ENCODE measurements around the gene CNOT6.

Gene CNOT6

GRCh38 chr5:180592176-180592575, 98.0 kb downstream of the CNOT6 start:
- TF ChIP-seq ZNF274 (IDR thresholded peaks at IDR 0.05; ENCODE audit: low read depth, low read length) = no peak
- TF ChIP-seq SUZ12 (IDR thresholded peaks at IDR 0.05; ENCODE audit: extremely low read depth, insufficient read depth, insufficient read length) = no peak
- Histone ChIP-seq H3K4me1 (ENCODE audit: insufficient read depth, insufficient read length) (no peaks in the 10 kb centered on the region), H3K9me3 (ENCODE audit: insufficient read depth, low read length) (no peaks in the 10 kb centered on the region), H3K4me3 (ENCODE audit: insufficient read length, low read depth) (no peak overlapping the region), H3K27me3 (ENCODE audit: insufficient read depth, insufficient read length) (peaks cover 51% of the 10 kb centered on the region), H3K9ac (ENCODE audit: insufficient read length, low read depth) (no peak overlapping the region), H3K36me3 (ENCODE audit: insufficient read depth, insufficient read length, low read length) (no peaks in the 10 kb centered on the region)
- no peak for DNase-seq (ENCODE audit: low read depth, low spot score)

- Histone ChIP-seq H3K4me3 (ENCODE audit: insufficient read length, low read depth) (no peak overlapping the region), H3K27me3 (ENCODE audit: insufficient read depth, insufficient read length) (peaks cover 43% of the 10 kb centered on the region), H3K36me3 (ENCODE audit: insufficient read depth, insufficient read length, low read length) (no peaks in the 10 kb centered on the region), H3K9ac (ENCODE audit: insufficient read length, low read depth) (no peak overlapping the region), H3K4me1 (ENCODE audit: insufficient read depth, insufficient read length) (no peaks in the 10 kb centered on the region), H3K9me3 (ENCODE audit: insufficient read depth, low read length) (no peaks in the 10 kb centered on the region)
- TF ChIP-seq YY1 (IDR thresholded peaks at IDR 0.05; ENCODE audit: insufficient read depth, insufficient read length) (no peak), ZNF274 (IDR thresholded peaks at IDR 0.05; ENCODE audit: low read depth, low read length) (no peak), SUZ12 (IDR thresholded peaks at IDR 0.05; ENCODE audit: extremely low read depth, insufficient read depth, insufficient read length) (no peak)
- no peak for DNase-seq (ENCODE audit: low read depth, low spot score)
These were observed 99.4 kb downstream of the CNOT6 start for GRCh38 chr5:180593446-180594206.

GRCh38 chr5:180594311-180595045, 100.3 kb downstream of the CNOT6 start:
- H3K4me3 ChIP-seq (ENCODE audit: insufficient read length, low read depth) = no peak overlapping the region
- TF ChIP-seq YY1 (IDR thresholded peaks at IDR 0.05; ENCODE audit: insufficient read depth, insufficient read length) (no peak), ZNF274 (IDR thresholded peaks at IDR 0.05; ENCODE audit: low read depth, low read length) (no peak), SUZ12 (IDR thresholded peaks at IDR 0.05; ENCODE audit: extremely low read depth, insufficient read depth, insufficient read length) (no peak)
- no peak overlapping the region for H3K9ac ChIP-seq (ENCODE audit: insufficient read length, low read depth)

GRCh38 chr5:180595046-180595379, 100.8 kb downstream of the CNOT6 start:
- Histone ChIP-seq H3K9ac (ENCODE audit: insufficient read length, low read depth) (no peak overlapping the region), H3K4me1 (ENCODE audit: insufficient read depth, insufficient read length) (no peaks in the 10 kb centered on the region), H3K9me3 (ENCODE audit: insufficient read depth, low read length) (no peaks in the 10 kb centered on the region), H3K4me3 (ENCODE audit: insufficient read length, low read depth) (no peak overlapping the region), H3K27me3 (ENCODE audit: insufficient read depth, insufficient read length) (peaks cover 29% of the 10 kb centered on the region), H3K36me3 (ENCODE audit: insufficient read depth, insufficient read length, low read length) (no peaks in the 10 kb centered on the region)
- DNase-seq (ENCODE audit: low read depth, low spot score) = no peak
- TF ChIP-seq ZNF274 (IDR thresholded peaks at IDR 0.05; ENCODE audit: low read depth, low read length) (no peak), YY1 (IDR thresholded peaks at IDR 0.05; ENCODE audit: insufficient read depth, insufficient read length) (no peak), SUZ12 (IDR thresholded peaks at IDR 0.05; ENCODE audit: extremely low read depth, insufficient read depth, insufficient read length) (no peak)

More at GRCh38 chr5:180594311-180595045, 100.3 kb downstream of the CNOT6 start:
- H3K36me3 ChIP-seq (ENCODE audit: insufficient read depth, insufficient read length, low read length) = no peaks in the 10 kb centered on the region
- H3K9me3 ChIP-seq (ENCODE audit: insufficient read depth, low read length) = no peaks in the 10 kb centered on the region
- H3K27me3 ChIP-seq (ENCODE audit: insufficient read depth, insufficient read length) = peaks cover 34% of the 10 kb centered on the region
- no peaks in the 10 kb centered on the region for H3K4me1 ChIP-seq (ENCODE audit: insufficient read depth, insufficient read length)
- no peak for DNase-seq (ENCODE audit: low read depth, low spot score)

- Histone ChIP-seq H3K36me3 (ENCODE audit: insufficient read depth, insufficient read length, low read length) (no peaks in the 10 kb centered on the region), H3K9me3 (ENCODE audit: insufficient read depth, low read length) (no peaks in the 10 kb centered on the region), H3K4me1 (ENCODE audit: insufficient read depth, insufficient read length) (no peaks in the 10 kb centered on the region), H3K4me3 (ENCODE audit: insufficient read length, low read depth) (no peak overlapping the region), H3K9ac (ENCODE audit: insufficient read length, low read depth) (no peak overlapping the region), H3K27me3 (ENCODE audit: insufficient read depth, insufficient read length) (peaks cover 24% of the 10 kb centered on the region)
- DNase-seq (ENCODE audit: low read depth, low spot score) = no peak
- no peak for TF ChIP-seq ZNF274 (IDR thresholded peaks at IDR 0.05; ENCODE audit: low read depth, low read length)
- no peak for TF ChIP-seq YY1 (IDR thresholded peaks at IDR 0.05; ENCODE audit: insufficient read depth, insufficient read length)
- TF ChIP-seq SUZ12 (IDR thresholded peaks at IDR 0.05; ENCODE audit: extremely low read depth, insufficient read depth, insufficient read length) = no peak
These were observed 101.4 kb downstream of the CNOT6 start for GRCh38 chr5:180595381-180596114.

GRCh38 chr5:180596115-180596667, 102.0 kb downstream of the CNOT6 start:
- H3K9ac ChIP-seq (ENCODE audit: insufficient read length, low read depth) = no peak overlapping the region
- no peaks in the 10 kb centered on the region for H3K9me3 ChIP-seq (ENCODE audit: insufficient read depth, low read length)
- no peaks in the 10 kb centered on the region for H3K36me3 ChIP-seq (ENCODE audit: insufficient read depth, insufficient read length, low read length)
- no peak overlapping the region for H3K4me3 ChIP-seq (ENCODE audit: insufficient read length, low read depth)
- DNase-seq (ENCODE audit: low read depth, low spot score) = no peak
- no peaks in the 10 kb centered on the region for H3K4me1 ChIP-seq (ENCODE audit: insufficient read depth, insufficient read length)
- peaks cover 17% of the 10 kb centered on the region for H3K27me3 ChIP-seq (ENCODE audit: insufficient read depth, insufficient read length)
- no peak for TF ChIP-seq ZNF274 (IDR thresholded peaks at IDR 0.05; ENCODE audit: low read depth, low read length)
- TF ChIP-seq YY1 (IDR thresholded peaks at IDR 0.05; ENCODE audit: insufficient read depth, insufficient read length) = no peak
- no peak for TF ChIP-seq SUZ12 (IDR thresholded peaks at IDR 0.05; ENCODE audit: extremely low read depth, insufficient read depth, insufficient read length)

All from NT2/D1 (cell line).